GM12878 (cell line): ENCODE results near the gene SLITRK4.

ENCODE experiments used
- ESRRA ChIP-seq: IDR thresholded peaks from 2 replicates; pipeline ENCODE4 v1.6.1; 2012; ENCODE audit warnings: mild to moderate bottlenecking, low read length, improper control_type of control experiment
- EZH2 ChIP-seq: IDR thresholded peaks from 2 replicates; pipeline ENCODE4 v1.6.1; 2012; ENCODE audit warnings: low read depth, mild to moderate bottlenecking, control low read depth, inconsistent platforms, low read length, borderline replicate concordance; ENCODE audit not compliant: control insufficient read depth
- MTA3 ChIP-seq: IDR thresholded peaks from 2 replicates; pipeline ENCODE4 v1.6.1; 2012; ENCODE audit warnings: low read length, inconsistent platforms, borderline replicate concordance
- NBN ChIP-seq: fragments of 450-650 bp; IDR thresholded peaks from 2 replicates; pipeline ENCODE4 v1.6.1; 2016
- NR2F1 ChIP-seq: fragments of 450-650 bp; conservative IDR thresholded peaks from 2 replicates; pipeline ENCODE4 v1.6.1; 2017; ENCODE audit warnings: mild to moderate bottlenecking
- POLR2AphosphoS5 ChIP-seq: IDR thresholded peaks from 2 replicates; pipeline ENCODE4 v1.6.1; 2011; ENCODE audit warnings: mild to moderate bottlenecking, low read length, inconsistent platforms
- TCF12 ChIP-seq: IDR thresholded peaks from 2 replicates; pipeline ENCODE4 v1.6.1; 2011; ENCODE audit warnings: low read depth, mild to moderate bottlenecking, low read length
- TF ChIP-seq, protein P1 (sequence below): fragments of 450-650 bp; formaldehyde crosslinking; IDR thresholded peaks from 2 replicates; pipeline ENCODE4 v1.4.0; 2022; ENCODE audit warnings: mild to moderate bottlenecking, moderate library complexity
- TF ChIP-seq, protein P2 (sequence below), 3 experiments: IDR thresholded peaks in 2 of 3; conservative IDR thresholded peaks in 1 of 3; 2 replicates each; pipeline ENCODE4 v1.5.1; 2011; ENCODE audit warnings: low read depth in 3 of 3, low read length in 3 of 3, mild to moderate bottlenecking in 3 of 3, control low read depth in 2 of 3, moderate library complexity in 2 of 3, inconsistent platforms in 1 of 3, mixed read lengths in 1 of 3; ENCODE audit not compliant: control insufficient read depth in 2 of 3, insufficient read depth in 1 of 3; ENCODE audit errors: extremely low read depth in 1 of 3

DNA sequence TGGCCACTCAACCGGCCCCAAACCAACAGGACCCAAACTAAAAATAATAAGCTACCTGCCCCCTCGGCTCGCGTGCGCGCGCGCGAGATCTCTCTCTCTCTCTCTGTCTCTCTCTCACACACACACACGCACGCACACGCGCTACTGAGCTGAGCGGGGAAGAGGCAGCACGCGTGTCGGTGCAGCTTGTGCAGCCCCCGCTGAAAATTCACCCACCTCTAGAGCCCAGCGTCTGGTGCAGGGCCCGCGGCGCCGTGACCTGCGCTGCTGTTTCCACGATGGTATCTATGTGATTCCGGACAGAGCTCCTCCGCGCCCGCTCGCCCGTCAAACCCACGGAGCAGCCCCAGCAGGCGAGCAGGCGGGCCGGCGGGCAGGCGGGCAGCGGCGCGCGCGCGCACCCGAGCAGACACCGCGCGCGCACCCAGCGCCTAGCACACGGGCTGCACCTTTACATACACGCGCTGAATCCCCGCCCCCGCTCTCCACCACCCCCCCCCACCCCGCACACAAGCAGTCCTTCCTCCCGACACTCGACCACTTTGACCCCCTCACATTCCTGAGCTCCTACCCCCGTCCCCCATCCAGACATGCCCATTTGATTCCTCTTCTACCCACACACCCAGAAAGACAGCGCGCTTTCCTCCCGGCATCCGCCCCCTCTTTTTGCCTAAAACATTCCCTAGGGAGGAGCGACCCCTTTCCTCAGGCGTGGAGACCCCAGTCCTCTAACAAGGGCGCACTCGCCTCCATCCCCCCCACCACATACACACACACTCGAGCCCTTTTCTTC lies 1.0 kb downstream of the SLITRK4 start:
- TF ChIP-seq EZH2 (no peak), POLR2AphosphoS5 (no peak), NR2F1 (no peak), ESRRA (no peak), MTA3 (no peak), TCF12 (no peak), NBN (no peak)
- TF ChIP-seq, protein P1, sequence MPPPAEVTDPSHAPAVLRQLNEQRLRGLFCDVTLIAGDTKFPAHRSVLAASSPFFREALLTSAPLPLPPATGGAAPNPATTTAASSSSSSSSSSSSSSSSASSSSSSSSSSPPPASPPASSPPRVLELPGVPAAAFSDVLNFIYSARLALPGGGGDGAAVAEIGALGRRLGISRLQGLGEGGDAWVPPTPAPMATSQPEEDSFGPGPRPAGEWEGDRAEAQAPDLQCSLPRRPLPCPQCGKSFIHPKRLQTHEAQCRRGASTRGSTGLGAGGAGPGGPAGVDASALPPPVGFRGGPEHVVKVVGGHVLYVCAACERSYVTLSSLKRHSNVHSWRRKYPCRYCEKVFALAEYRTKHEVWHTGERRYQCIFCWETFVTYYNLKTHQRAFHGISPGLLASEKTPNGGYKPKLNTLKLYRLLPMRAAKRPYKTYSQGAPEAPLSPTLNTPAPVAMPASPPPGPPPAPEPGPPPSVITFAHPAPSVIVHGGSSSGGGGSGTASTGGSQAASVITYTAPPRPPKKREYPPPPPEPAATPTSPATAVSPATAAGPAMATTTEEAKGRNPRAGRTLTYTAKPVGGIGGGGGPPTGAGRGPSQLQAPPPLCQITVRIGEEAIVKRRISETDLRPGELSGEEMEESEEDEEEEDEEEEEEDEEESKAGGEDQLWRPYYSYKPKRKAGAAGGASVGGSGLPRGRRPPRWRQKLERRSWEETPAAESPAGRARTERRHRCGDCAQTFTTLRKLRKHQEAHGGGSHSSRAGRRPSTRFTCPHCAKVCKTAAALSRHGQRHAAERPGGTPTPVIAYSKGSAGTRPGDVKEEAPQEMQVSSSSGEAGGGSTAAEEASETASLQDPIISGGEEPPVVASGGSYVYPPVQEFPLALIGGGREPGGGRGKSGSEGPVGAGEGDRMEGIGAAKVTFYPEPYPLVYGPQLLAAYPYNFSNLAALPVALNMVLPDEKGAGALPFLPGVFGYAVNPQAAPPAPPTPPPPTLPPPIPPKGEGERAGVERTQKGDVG = no peak
- TF ChIP-seq, protein P2, sequence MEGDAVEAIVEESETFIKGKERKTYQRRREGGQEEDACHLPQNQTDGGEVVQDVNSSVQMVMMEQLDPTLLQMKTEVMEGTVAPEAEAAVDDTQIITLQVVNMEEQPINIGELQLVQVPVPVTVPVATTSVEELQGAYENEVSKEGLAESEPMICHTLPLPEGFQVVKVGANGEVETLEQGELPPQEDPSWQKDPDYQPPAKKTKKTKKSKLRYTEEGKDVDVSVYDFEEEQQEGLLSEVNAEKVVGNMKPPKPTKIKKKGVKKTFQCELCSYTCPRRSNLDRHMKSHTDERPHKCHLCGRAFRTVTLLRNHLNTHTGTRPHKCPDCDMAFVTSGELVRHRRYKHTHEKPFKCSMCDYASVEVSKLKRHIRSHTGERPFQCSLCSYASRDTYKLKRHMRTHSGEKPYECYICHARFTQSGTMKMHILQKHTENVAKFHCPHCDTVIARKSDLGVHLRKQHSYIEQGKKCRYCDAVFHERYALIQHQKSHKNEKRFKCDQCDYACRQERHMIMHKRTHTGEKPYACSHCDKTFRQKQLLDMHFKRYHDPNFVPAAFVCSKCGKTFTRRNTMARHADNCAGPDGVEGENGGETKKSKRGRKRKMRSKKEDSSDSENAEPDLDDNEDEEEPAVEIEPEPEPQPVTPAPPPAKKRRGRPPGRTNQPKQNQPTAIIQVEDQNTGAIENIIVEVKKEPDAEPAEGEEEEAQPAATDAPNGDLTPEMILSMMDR (IDR thresholded peaks at IDR 0.05 in 2 of 3, conservative IDR thresholded peaks at IDR 0.05 in 1 of 3; ENCODE audit: control insufficient read depth in 2 of 3, extremely low read depth in 1 of 3, insufficient read depth in 1 of 3, low read depth in 3 of 3, low read length in 3 of 3) = no peak
